ENCODE measurements around the gene SINHCAF.

The SINHCAF gene

DNA sequence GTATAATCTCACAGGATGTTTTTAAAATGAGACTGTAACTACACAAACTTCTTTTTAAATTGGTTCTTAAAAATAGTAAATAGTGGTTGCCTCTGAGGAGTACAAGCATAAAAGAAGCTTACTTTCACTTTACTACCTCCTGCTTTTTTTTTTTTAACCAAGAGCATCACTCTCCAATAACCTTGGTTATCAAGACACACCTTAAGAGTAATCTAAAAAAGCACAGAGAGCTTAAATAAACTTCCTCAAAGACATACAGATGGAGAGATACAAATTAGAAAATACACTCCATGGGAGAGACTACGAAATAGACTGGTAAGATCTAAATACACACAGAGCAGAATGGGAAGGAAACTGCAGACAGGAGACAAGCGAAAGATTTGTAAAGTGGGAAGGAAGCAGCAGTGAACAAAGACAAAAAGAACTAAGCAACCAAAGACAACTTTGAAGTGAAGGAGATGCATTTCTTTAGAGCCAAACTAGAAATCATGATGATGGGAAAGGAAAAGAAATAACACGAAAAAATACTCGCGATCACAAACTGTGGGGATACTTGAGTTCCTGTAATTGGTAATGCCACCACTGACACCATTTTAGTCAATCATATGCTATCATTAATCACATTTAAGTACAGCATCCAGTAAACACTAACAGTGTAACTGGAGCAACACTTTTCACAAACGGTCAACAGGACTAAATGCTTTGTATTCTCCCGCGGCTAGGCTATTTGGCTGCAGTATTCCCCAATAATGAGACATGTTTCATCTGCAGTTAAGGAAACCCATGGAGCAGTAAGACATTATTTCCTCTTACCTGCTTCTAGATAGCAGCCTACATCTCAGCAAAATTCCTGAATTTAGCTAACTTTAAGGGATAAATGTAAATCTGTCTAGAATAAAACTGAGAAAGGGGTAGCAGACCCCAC, 8.2 kb downstream of the SINHCAF start:
- H3K27ac ChIP-seq (ENCODE audit: low read length): peak overlapping the region; percentile 21
- peak overlapping the region; percentile 69 to 82 for H3K4me3 ChIP-seq (ENCODE audit: low read depth in 1 of 2, low read length in 2 of 2)
- H3K9me3 ChIP-seq (ENCODE audit: control insufficient read depth in 1 of 2, low read length in 2 of 2): no peaks in the 10 kb centered on the region
- H3K36me3 ChIP-seq (ENCODE audit: control insufficient read depth in 1 of 2, insufficient read depth in 2 of 2, low read length in 2 of 2): no peaks in the 10 kb centered on the region
- H3K4me1 ChIP-seq (ENCODE audit: control insufficient read depth in 1 of 2, insufficient read depth in 2 of 2, low read length in 2 of 2): peaks cover 12 to 23% of the 10 kb centered on the region in 2 donors
- no peaks in the 10 kb centered on the region for H3K27me3 ChIP-seq (ENCODE audit: low read depth, low read length)

DNA sequence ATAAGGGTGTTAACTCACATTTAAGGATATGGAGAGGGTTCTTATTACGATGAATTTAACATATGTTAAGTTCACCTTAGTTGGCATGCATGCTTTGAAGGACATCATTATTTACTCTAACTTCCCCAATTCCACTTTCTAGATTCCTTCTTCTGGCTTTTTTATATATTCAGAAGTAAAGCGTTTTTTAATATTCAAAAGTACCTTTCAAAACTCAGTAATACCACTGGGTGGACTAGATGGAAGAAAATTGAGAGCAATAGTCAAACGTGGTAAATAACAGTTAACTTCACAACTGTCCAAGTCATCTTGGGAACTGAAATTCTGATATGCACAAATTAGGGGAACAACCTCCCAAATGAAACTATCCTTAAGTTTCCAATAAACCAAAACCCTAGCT, 9.1 kb downstream of the SINHCAF start:
- H3K4me3 ChIP-seq (ENCODE audit: low read depth in 1 of 2, low read length in 2 of 2): peak overlapping the region; percentile 69 to 82

DNA sequence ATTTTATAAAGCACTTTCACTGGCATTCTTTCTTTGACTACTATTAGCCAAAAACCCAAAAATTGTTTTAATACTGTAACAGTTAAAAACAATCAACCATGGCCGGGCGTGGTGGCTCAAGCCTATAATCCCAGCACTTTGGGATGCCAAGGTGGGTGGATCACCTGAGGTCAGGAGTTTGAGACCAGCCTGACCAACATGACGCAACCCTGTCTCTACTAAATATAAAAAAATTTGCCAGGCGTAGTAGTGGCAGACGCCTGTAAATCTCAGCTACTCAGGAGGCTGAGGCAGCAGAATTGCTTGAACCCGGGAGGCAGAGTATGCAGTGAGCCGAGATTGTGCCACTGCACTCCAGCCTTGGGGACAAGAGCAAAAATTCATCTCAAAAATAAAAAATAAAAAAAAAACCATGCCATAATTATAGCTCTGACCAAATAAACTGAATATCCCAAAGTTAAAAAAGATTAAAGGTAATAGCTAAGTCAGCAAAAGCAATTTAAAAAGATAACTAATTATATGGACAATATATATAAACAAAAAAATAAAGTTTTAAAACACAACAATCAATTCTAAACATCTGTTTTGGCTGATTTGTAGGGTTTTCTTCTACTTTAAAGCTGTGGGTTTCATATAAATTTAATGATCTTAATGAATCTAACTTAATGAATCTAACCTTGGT, 10.0 kb downstream of the SINHCAF start:
- no peaks in the 10 kb centered on the region for H3K36me3 ChIP-seq (ENCODE audit: control insufficient read depth in 1 of 2, insufficient read depth in 2 of 2, low read length in 2 of 2)
- H3K4me3 ChIP-seq (ENCODE audit: low read depth in 1 of 2, low read length in 2 of 2): no peak overlapping the region
- no peaks in the 10 kb centered on the region for H3K9me3 ChIP-seq (ENCODE audit: control insufficient read depth in 1 of 2, low read length in 2 of 2)
- no peaks in the 10 kb centered on the region for H3K27me3 ChIP-seq (ENCODE audit: low read depth, low read length)
- H3K4me1 ChIP-seq (ENCODE audit: control insufficient read depth in 1 of 2, insufficient read depth in 2 of 2, low read length in 2 of 2): peaks cover 12 to 20% of the 10 kb centered on the region in 2 donors
- no peak overlapping the region for H3K27ac ChIP-seq (ENCODE audit: low read length)

More for the DNA sequence above, 9.1 kb downstream of the SINHCAF start:
- Histone ChIP-seq H3K36me3 (ENCODE audit: control insufficient read depth in 1 of 2, insufficient read depth in 2 of 2, low read length in 2 of 2) (no peaks in the 10 kb centered on the region), H3K4me1 (ENCODE audit: control insufficient read depth in 1 of 2, insufficient read depth in 2 of 2, low read length in 2 of 2) (peaks cover 12 to 20% of the 10 kb centered on the region in 2 donors), H3K27ac (ENCODE audit: low read length) (peak overlapping the region; percentile 21), H3K9me3 (ENCODE audit: control insufficient read depth in 1 of 2, low read length in 2 of 2) (no peaks in the 10 kb centered on the region), H3K27me3 (ENCODE audit: low read depth, low read length) (no peaks in the 10 kb centered on the region)

DNA sequence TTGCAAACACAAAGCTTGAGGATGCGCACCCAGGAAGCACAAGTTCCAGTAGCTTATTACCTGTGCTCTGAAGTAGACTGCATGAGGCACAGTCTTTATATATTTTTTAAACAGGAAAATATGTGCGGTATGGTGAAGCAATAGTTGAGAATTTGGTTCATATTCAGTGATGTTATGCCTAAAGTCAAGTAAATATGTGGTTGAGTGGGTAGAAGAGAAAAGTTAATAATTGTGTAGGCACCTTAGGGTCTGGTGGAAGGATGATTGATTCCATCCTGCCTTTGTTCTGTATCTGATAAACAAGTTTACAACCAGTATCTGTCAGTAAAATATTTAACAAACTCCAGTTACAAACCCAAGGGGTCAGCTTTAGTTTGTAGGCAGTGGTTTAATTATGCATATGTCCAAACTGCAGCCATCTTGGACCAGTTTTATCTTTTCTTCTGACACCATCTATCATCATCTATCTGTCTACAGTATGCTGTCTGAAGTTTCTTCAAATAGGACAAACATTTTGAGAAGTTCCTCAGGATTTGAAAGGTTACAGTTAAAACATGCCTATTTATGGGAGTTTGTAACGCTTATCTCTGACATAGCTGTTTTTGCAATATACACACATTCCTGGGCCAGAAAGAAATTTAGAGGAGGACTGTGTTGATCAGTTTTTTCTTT, 10.8 kb downstream of the SINHCAF start:
- H3K27ac ChIP-seq (ENCODE audit: low read length): no peak overlapping the region
- H3K27me3 ChIP-seq (ENCODE audit: low read depth, low read length): no peaks in the 10 kb centered on the region
- H3K4me3 ChIP-seq (ENCODE audit: low read depth in 1 of 2, low read length in 2 of 2): no peak overlapping the region
- H3K9me3 ChIP-seq (ENCODE audit: control insufficient read depth in 1 of 2, low read length in 2 of 2): no peaks in the 10 kb centered on the region
- H3K4me1 ChIP-seq (ENCODE audit: control insufficient read depth in 1 of 2, insufficient read depth in 2 of 2, low read length in 2 of 2): peaks cover 12 to 20% of the 10 kb centered on the region in 2 donors
- no peaks in the 10 kb centered on the region for H3K36me3 ChIP-seq (ENCODE audit: control insufficient read depth in 1 of 2, insufficient read depth in 2 of 2, low read length in 2 of 2)

DNA sequence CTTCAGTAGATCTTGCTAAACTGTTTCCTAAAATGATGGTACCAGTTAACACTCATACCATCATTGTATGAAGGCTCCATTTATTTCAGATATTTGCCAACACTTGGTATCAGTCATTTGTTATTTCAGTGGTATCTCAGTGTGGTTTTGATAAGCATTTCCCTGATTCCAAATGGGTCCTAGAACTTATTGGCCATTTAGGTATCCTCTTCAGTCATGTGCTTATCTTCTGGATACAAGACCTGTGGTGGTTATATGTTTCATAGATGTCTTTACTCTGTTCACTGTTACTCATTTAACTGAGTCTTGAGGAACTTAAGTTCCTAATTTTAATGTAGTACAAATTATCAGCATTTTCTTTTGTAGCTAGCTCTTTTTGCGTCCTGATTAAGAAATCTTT, 13.5 kb downstream of the SINHCAF start:
- no peak overlapping the region for H3K27ac ChIP-seq (ENCODE audit: low read length)
- no peaks in the 10 kb centered on the region for H3K9me3 ChIP-seq (ENCODE audit: control insufficient read depth in 1 of 2, low read length in 2 of 2)
- no peak overlapping the region for H3K4me3 ChIP-seq (ENCODE audit: low read depth in 1 of 2, low read length in 2 of 2)
- H3K36me3 ChIP-seq (ENCODE audit: control insufficient read depth in 1 of 2, insufficient read depth in 2 of 2, low read length in 2 of 2): no peaks in the 10 kb centered on the region
- peaks cover 8% of the 10 kb centered on the region in 2 donors for H3K4me1 ChIP-seq (ENCODE audit: control insufficient read depth in 1 of 2, insufficient read depth in 2 of 2, low read length in 2 of 2)
- no peaks in the 10 kb centered on the region for H3K27me3 ChIP-seq (ENCODE audit: low read depth, low read length)

DNA sequence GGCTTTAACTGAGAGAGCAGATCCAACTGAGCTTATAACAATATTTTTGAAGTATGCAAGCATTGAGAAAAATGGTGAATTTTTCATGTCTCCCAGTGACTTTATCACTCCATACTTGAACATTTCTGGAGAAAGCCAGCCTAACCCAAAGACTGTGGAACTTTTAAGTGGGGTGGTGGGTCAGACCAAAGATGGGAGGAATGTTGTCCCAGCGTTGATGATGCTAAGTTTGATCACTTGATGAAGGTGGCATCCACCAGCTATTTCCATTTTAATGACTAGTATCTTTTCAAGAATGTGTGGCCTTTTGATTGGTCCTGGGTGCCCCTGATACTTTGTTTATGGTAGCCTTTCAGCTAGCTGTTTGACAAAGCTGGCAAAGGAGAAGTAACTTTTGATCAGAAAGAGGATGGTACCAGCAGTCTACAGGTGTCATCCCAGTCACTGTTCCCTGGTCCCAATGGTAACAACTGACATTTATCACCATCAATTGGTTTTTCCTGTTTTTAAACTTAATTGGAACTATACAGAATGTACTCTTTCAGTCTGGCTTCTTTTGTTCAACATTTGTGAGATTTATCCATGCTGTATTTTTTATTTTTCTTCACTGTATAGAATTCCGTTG, 14.2 kb downstream of the SINHCAF start:
- H3K27ac ChIP-seq (ENCODE audit: low read length): no peak overlapping the region
- no peaks in the 10 kb centered on the region for H3K9me3 ChIP-seq (ENCODE audit: control insufficient read depth in 1 of 2, low read length in 2 of 2)
- no peaks in the 10 kb centered on the region for H3K27me3 ChIP-seq (ENCODE audit: low read depth, low read length)
- peaks cover 1 to 2% of the 10 kb centered on the region in 2 donors for H3K4me1 ChIP-seq (ENCODE audit: control insufficient read depth in 1 of 2, insufficient read depth in 2 of 2, low read length in 2 of 2)
- no peaks in the 10 kb centered on the region for H3K36me3 ChIP-seq (ENCODE audit: control insufficient read depth in 1 of 2, insufficient read depth in 2 of 2, low read length in 2 of 2)
- no peak overlapping the region for H3K4me3 ChIP-seq (ENCODE audit: low read depth in 1 of 2, low read length in 2 of 2)

DNA sequence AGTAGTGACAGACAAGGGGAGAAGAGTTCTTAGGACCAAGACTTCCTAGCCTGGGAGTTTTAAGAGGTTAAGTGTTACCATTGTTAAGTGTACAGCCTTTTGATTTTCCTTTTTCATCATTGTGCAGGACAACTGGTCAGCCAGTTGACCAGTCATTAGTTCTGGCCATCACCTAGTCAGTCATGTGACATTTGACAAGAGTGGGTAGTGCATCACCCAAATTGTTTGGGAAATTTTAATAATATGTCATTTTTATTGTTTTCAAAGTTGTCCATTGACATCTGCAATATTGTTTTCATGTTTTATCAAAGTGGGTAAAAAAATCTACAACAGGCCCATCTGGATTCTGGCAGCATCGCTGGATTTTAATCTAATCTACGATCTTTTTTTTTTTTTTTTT, 15.5 kb downstream of the SINHCAF start:
- no peaks in the 10 kb centered on the region for H3K9me3 ChIP-seq (ENCODE audit: control insufficient read depth in 1 of 2, low read length in 2 of 2)
- H3K36me3 ChIP-seq (ENCODE audit: control insufficient read depth in 1 of 2, insufficient read depth in 2 of 2, low read length in 2 of 2): no peaks in the 10 kb centered on the region
- H3K4me1 ChIP-seq (ENCODE audit: control insufficient read depth in 1 of 2, insufficient read depth in 2 of 2, low read length in 2 of 2): no peaks in the 10 kb centered on the region
- H3K27me3 ChIP-seq (ENCODE audit: low read depth, low read length): no peaks in the 10 kb centered on the region
- H3K27ac ChIP-seq (ENCODE audit: low read length): no peak overlapping the region
- H3K4me3 ChIP-seq (ENCODE audit: low read depth in 1 of 2, low read length in 2 of 2): no peak overlapping the region

DNA sequence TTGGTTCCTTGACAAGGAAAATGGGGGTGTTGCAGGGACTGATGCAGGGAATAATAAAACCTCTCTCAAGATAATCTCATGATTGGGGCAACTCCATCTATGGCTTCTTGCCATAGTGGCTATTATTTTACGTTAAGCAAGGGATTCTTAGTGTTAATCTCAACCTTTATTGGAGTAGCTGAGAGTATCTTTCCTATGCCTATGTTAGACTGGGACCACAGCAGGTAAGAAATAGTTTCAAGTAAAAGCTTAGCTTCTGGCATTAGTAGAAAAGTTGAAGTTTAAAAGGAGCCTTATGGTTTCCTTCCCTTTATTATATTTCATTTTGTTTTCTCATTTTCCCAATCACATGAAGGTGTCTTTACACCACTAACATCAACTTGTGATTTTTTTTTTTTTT, 16.7 kb downstream of the SINHCAF start:
- Histone ChIP-seq H3K4me3 (ENCODE audit: low read depth in 1 of 2, low read length in 2 of 2) (no peak overlapping the region), H3K27ac (ENCODE audit: low read length) (no peak overlapping the region), H3K27me3 (ENCODE audit: low read depth, low read length) (no peaks in the 10 kb centered on the region), H3K9me3 (ENCODE audit: control insufficient read depth in 1 of 2, low read length in 2 of 2) (no peaks in the 10 kb centered on the region), H3K4me1 (ENCODE audit: control insufficient read depth in 1 of 2, insufficient read depth in 2 of 2, low read length in 2 of 2) (no peaks in the 10 kb centered on the region), H3K36me3 (ENCODE audit: control insufficient read depth in 1 of 2, insufficient read depth in 2 of 2, low read length in 2 of 2) (peaks cover 0 to under 1% of the 10 kb centered on the region in 2 donors)

DNA sequence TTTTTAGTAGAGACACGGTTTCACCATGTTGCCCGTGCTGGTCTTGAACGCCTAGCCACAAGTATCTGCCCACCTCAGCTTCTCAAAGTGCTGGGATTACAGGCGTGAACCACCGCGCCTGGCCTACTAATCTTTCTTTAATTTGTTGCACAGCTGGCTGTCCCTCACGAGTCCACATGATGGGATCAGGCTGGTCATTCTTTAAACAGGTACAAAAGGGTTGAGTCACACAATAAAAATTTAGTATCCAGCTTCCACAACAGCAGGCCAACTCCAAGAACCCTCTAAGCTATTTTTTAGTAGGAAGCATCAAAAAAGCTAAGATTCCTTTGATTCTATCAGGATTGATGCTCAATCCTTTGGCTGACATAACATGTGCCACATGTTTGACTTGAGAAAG, 17.8 kb downstream of the SINHCAF start:
- H3K4me3 ChIP-seq (ENCODE audit: low read depth in 1 of 2, low read length in 2 of 2): no peak overlapping the region
- H3K27ac ChIP-seq (ENCODE audit: low read length): no peak overlapping the region
- H3K9me3 ChIP-seq (ENCODE audit: control insufficient read depth in 1 of 2, low read length in 2 of 2): no peaks in the 10 kb centered on the region
- H3K36me3 ChIP-seq (ENCODE audit: control insufficient read depth in 1 of 2, insufficient read depth in 2 of 2, low read length in 2 of 2): peaks cover 0 to 10% of the 10 kb centered on the region in 2 donors
- no peaks in the 10 kb centered on the region for H3K4me1 ChIP-seq (ENCODE audit: control insufficient read depth in 1 of 2, insufficient read depth in 2 of 2, low read length in 2 of 2)
- H3K27me3 ChIP-seq (ENCODE audit: low read depth, low read length): no peaks in the 10 kb centered on the region

DNA sequence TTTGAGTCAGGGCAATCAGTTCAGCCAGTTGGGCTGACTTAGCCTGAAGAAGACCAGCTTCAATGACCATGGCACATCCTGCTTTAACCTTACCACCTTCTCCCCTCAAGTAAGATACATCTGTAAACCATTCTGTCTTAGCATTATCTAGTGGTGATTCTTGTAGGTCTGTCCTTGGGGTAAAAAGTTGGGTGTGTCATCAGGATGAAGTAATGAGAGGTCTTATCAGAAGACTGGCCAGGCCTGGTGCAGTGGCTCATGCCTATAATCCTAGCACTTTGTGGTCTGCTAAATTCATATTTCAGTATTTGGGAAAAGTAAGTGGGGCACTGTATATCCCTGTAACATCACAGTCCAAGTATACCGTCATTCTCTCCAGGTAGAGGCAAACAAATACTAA, 19.1 kb downstream of the SINHCAF start:
- Histone ChIP-seq H3K9me3 (ENCODE audit: control insufficient read depth in 1 of 2, low read length in 2 of 2) (no peaks in the 10 kb centered on the region), H3K36me3 (ENCODE audit: control insufficient read depth in 1 of 2, insufficient read depth in 2 of 2, low read length in 2 of 2) (peaks cover 0 to 10% of the 10 kb centered on the region in 2 donors), H3K27me3 (ENCODE audit: low read depth, low read length) (no peaks in the 10 kb centered on the region), H3K4me3 (ENCODE audit: low read depth in 1 of 2, low read length in 2 of 2) (no peak overlapping the region), H3K4me1 (ENCODE audit: control insufficient read depth in 1 of 2, insufficient read depth in 2 of 2, low read length in 2 of 2) (no peaks in the 10 kb centered on the region), H3K27ac (ENCODE audit: low read length) (no peak overlapping the region)

DNA sequence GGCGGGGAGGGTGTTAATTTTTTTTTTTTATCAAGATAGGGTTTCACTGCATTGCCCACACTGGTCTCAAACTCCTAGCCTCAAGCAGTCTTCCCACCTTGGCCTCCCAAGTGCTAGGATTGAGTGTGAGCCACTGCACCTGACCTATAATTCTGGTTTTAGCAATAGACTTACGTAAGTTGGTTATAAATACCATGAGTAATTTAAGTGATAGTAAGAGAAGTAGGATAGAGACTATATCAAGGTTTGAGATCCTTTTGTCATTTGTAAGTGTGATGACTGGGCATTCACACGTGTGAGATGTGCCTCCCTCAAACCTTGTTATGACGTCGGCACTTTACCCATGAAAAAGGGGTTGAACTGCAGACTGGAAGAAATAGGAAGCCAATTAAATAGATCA, 22.5 kb downstream of the SINHCAF start:
- no peak overlapping the region for H3K27ac ChIP-seq (ENCODE audit: low read length)
- no peaks in the 10 kb centered on the region for H3K4me1 ChIP-seq (ENCODE audit: control insufficient read depth in 1 of 2, insufficient read depth in 2 of 2, low read length in 2 of 2)
- peaks cover 0 to 10% of the 10 kb centered on the region in 2 donors for H3K36me3 ChIP-seq (ENCODE audit: control insufficient read depth in 1 of 2, insufficient read depth in 2 of 2, low read length in 2 of 2)

More for the DNA sequence above, 22.5 kb downstream of the SINHCAF start:
- no peaks in the 10 kb centered on the region for H3K27me3 ChIP-seq (ENCODE audit: low read depth, low read length)
- H3K4me3 ChIP-seq (ENCODE audit: low read depth in 1 of 2, low read length in 2 of 2): no peak overlapping the region
- H3K9me3 ChIP-seq (ENCODE audit: control insufficient read depth in 1 of 2, low read length in 2 of 2): no peaks in the 10 kb centered on the region
